ENCODE data around the gene FGF14.

- TF ChIP-seq CTCF (IDR thresholded peaks at IDR 0.05; ENCODE audit: extremely low read depth in 1 of 2, insufficient read depth in 1 of 2, low read depth in 1 of 2, low read length in 2 of 2) (no peak), POLR2AphosphoS5 (IDR thresholded peaks at IDR 0.05; ENCODE audit: insufficient read depth, low read depth, low read length) (no peak), MAX (IDR thresholded peaks at IDR 0.05; ENCODE audit: insufficient read depth, insufficient read length) (no peak), POLR2A (IDR thresholded peaks at IDR 0.05; ENCODE audit: low read depth, low read length) (no peak), EZH2 (IDR thresholded peaks at IDR 0.05; ENCODE audit: borderline replicate concordance, low read depth, low read length, severe bottlenecking) (no peak), FOS (IDR thresholded peaks at IDR 0.05; ENCODE audit: borderline replicate concordance, insufficient read depth, low read length) (no peak), MYC (IDR thresholded peaks at IDR 0.05; ENCODE audit: low read depth, low read length) (no peak), JUN (IDR thresholded peaks at IDR 0.05; ENCODE audit: borderline replicate concordance, insufficient read depth, insufficient read length, low read depth) (no peak)
Measured at GRCh38 chr13:102145750-102146149, 256.1 kb downstream of the FGF14 start.
